Parathyroid adenoma (tissue), 2 donors: ENCODE results near the gene ZNF700.
"Not testable (repeated sequence)": the region's sequence is repeated elsewhere in the genome, so short reads cannot be mapped to it uniquely, and the experiment has no call there.

ENCODE experiments used
- H2AFZ ChIP-seq: fragments of 300-600 bp; sonication (generic); one replicate; pipeline ENCODE4 v1.7.0; 2017; ENCODE audit warnings: antibody characterized with exemption, mild to moderate bottlenecking
- H3K27ac ChIP-seq: fragments of 300-600 bp; sonication (generic); one replicate; pipeline ENCODE4 v1.7.0; 2017
- H3K27me3 ChIP-seq: fragments of 300-600 bp; sonication (generic); one replicate; pipeline ENCODE4 v1.7.0; 2017; ENCODE audit warnings: low read length; ENCODE audit not compliant: control insufficient read depth, insufficient read depth
- H3K36me3 ChIP-seq: fragments of 300-600 bp; sonication (generic); one replicate; pipeline ENCODE4 v1.7.0; 2017; ENCODE audit warnings: low read length; ENCODE audit not compliant: control insufficient read depth, insufficient read depth
- H3K4me1 ChIP-seq: fragments of 300-600 bp; sonication (generic); one replicate; pipeline ENCODE4 v1.7.0; 2017; ENCODE audit warnings: control low read depth
- H3K4me2 ChIP-seq: fragments of 300-600 bp; sonication (generic); one replicate; pipeline ENCODE4 v1.7.0; 2017; ENCODE audit warnings: low read length
- H3K4me3 ChIP-seq: fragments of 300-600 bp; sonication (generic); one replicate; pipeline ENCODE4 v1.7.0; 2017; ENCODE audit warnings: low read depth, low read length
- H3K79me2 ChIP-seq: fragments of 300-600 bp; sonication (generic); one replicate; pipeline ENCODE4 v1.7.0; 2017; ENCODE audit warnings: control low read depth
- H3K9ac ChIP-seq: fragments of 300-600 bp; sonication (generic); one replicate; pipeline ENCODE4 v1.7.0; 2017; ENCODE audit warnings: mild to moderate bottlenecking
- H3K9me3 ChIP-seq: fragments of 300-600 bp; sonication (generic); one replicate; pipeline ENCODE4 v1.7.0; 2017; ENCODE audit warnings: low read length; ENCODE audit not compliant: control insufficient read depth
- TF ChIP-seq, protein P1 (sequence below): fragments of 300-600 bp; sonication (generic); IDR thresholded peaks from one replicate; pipeline ENCODE4 v1.7.0; 2017; ENCODE audit warnings: antibody characterized with exemption, mild to moderate bottlenecking
- donor health status: primary hyperparathyroidism.

ZNF700 gene

DNA sequence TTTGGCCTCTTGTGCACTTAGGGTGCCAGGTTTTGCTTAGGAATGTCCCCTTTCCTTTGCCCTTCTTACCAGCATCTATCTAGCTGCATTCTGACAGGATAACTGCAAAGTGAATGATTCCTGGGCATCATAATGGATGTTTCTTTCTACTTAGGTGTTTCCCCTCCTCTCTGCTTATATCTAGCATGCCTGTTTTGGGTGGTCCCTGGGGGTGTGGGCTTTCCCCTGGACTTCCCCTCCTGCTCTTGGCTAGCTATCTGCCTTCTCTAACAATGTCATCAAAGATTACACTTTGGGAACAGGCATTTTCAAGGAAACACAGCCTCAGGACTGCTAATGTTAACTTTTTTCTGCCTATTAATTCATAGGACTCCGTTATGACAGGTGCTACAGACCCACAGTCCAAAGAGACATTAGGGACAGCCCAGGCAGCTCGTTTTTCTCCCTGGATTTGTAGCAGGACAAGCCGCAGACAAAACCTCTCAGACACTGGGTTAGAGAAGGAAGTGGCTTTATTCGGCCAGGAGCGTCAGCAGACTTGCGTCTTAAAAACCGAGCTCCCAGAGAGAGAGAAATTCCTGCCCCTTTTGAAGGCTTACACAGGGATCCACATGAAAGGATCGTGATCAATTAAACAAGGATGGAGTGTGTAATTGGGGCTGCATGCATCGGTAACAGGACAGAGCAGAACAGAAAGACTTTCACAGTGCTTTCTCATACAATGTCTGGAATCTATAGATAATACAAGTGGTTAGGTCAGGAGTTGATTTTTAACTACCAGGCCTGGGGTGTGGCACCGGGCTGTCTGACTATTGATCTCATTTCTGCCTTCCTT is 17.3 kb downstream of the ZNF700 start:
- Histone ChIP-seq H3K79me2 (peaks cover 38% of the 10 kb centered on the region), H3K4me2 (no peak overlapping the region), H3K27me3 (no peaks in the 10 kb centered on the region), H3K9me3 (no peaks in the 10 kb centered on the region), H2AFZ (no peak overlapping the region), H3K27ac (no peak overlapping the region), H3K4me1 (no peaks in the 10 kb centered on the region), H3K36me3 (peaks cover 4% of the 10 kb centered on the region), H3K4me3 (no peak overlapping the region), H3K9ac (no peak overlapping the region)
- TF ChIP-seq, protein P1, sequence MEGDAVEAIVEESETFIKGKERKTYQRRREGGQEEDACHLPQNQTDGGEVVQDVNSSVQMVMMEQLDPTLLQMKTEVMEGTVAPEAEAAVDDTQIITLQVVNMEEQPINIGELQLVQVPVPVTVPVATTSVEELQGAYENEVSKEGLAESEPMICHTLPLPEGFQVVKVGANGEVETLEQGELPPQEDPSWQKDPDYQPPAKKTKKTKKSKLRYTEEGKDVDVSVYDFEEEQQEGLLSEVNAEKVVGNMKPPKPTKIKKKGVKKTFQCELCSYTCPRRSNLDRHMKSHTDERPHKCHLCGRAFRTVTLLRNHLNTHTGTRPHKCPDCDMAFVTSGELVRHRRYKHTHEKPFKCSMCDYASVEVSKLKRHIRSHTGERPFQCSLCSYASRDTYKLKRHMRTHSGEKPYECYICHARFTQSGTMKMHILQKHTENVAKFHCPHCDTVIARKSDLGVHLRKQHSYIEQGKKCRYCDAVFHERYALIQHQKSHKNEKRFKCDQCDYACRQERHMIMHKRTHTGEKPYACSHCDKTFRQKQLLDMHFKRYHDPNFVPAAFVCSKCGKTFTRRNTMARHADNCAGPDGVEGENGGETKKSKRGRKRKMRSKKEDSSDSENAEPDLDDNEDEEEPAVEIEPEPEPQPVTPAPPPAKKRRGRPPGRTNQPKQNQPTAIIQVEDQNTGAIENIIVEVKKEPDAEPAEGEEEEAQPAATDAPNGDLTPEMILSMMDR: no peak

DNA sequence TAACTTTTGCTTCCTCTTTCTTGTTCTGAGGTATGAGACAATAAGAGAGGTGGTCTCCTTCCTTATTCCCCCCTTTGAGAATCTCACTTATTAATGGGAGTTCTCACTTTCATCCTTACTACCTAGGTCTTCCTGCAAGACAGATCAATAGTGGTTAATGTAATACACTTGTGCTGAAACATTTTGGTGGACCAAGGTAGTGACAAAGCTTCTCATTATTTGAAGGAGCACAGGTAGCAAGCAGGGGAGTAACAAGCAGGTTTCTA is 17.9 kb downstream of the ZNF700 start:
- peaks cover 9% of the 10 kb centered on the region for H3K36me3 ChIP-seq
- TF ChIP-seq, protein P1: no peak
- H3K4me2 ChIP-seq: no peak overlapping the region
- no peaks in the 10 kb centered on the region for H3K27me3 ChIP-seq
- H3K27ac ChIP-seq: no peak overlapping the region
- peaks cover 35% of the 10 kb centered on the region for H3K79me2 ChIP-seq
- no peaks in the 10 kb centered on the region for H3K9me3 ChIP-seq
- H2AFZ ChIP-seq: no peak overlapping the region
- no peak overlapping the region for H3K4me3 ChIP-seq
- H3K9ac ChIP-seq: no peak overlapping the region
- H3K4me1 ChIP-seq: no peaks in the 10 kb centered on the region

- Histone ChIP-seq H3K4me3 (no peak overlapping the region), H3K36me3 (peaks cover 23% of the 10 kb centered on the region), H3K9ac (no peak overlapping the region), H3K9me3 (peaks cover 11% of the 10 kb centered on the region), H3K4me2 (no peak overlapping the region), H3K79me2 (peaks cover 27% of the 10 kb centered on the region), H3K27me3 (no peaks in the 10 kb centered on the region), H3K27ac (no peak overlapping the region), H3K4me1 (no peaks in the 10 kb centered on the region), H2AFZ (no peak overlapping the region)
- TF ChIP-seq, protein P1: no peak
Measured at GRCh38 chr19:11944656-11945055, 19.7 kb downstream of the ZNF700 start.

GRCh38 chr19:11948646-11949045 is 23.7 kb downstream of the ZNF700 start:
- Histone ChIP-seq H3K27me3 (no peaks in the 10 kb centered on the region), H2AFZ (no peak overlapping the region), H3K9ac (no peak overlapping the region), H3K4me3 (no peak overlapping the region), H3K4me1 (no peaks in the 10 kb centered on the region), H3K27ac (no peak overlapping the region), H3K4me2 (no peak overlapping the region), H3K36me3 (peaks cover 32% of the 10 kb centered on the region), H3K9me3 (peaks cover 20% of the 10 kb centered on the region), H3K79me2 (peaks cover 2% of the 10 kb centered on the region)
- TF ChIP-seq, protein P1: no peak

DNA sequence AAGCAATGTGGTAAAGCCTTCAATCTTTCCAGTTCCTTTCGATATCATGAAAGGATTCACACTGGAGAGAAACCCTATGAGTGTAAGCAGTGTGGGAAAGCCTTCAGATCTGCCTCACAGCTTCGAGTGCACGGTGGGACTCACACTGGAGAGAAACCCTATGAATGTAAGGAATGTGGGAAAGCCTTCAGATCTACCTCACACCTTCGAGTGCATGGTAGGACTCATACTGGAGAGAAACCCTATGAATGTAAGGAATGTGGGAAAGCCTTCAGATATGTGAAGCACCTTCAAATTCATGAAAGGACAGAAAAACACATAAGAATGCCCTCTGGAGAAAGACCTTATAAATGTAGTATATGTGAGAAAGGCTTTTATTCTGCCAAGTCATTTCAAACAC is 24.3 kb downstream of the ZNF700 start:
- H3K4me3 ChIP-seq: no peak overlapping the region
- H3K36me3 ChIP-seq: peaks cover 32% of the 10 kb centered on the region
- H3K9me3 ChIP-seq: peaks cover 20% of the 10 kb centered on the region
- no peak overlapping the region for H3K27ac ChIP-seq
- no peaks in the 10 kb centered on the region for H3K4me1 ChIP-seq
- no peak overlapping the region for H3K9ac ChIP-seq
- TF ChIP-seq, protein P1: no peak
- H3K79me2 ChIP-seq: no peaks in the 10 kb centered on the region
- no peak overlapping the region for H3K4me2 ChIP-seq
- no peaks in the 10 kb centered on the region for H3K27me3 ChIP-seq
- H2AFZ ChIP-seq: no peak overlapping the region

DNA sequence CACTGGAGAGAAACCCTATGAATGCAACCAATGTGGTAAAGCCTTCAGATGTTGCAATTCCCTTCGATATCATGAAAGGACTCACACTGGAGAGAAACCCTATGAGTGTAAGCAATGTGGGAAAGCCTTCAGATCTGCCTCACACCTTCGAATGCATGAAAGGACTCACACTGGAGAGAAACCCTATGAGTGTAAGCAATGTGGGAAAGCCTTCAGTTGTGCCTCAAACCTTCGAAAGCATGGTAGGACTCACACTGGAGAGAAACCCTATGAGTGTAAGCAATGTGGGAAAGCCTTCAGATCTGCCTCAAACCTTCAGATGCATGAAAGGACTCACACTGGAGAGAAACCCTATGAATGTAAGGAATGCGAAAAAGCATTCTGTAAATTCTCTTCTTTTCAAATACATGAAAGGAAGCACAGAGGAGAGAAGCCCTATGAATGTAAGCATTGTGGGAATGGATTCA is 24.7 kb downstream of the ZNF700 start:
- not testable (repeated sequence) for H3K4me1 ChIP-seq, H2AFZ ChIP-seq, H3K4me3 ChIP-seq, H3K27ac ChIP-seq, H3K4me2 ChIP-seq, H3K79me2 ChIP-seq, H3K27me3 ChIP-seq, H3K9ac ChIP-seq
- Histone ChIP-seq H3K36me3 (peaks cover 32% of the 10 kb centered on the region), H3K9me3 (peaks cover 20% of the 10 kb centered on the region)
